ENCODE measurements around the gene WNT1. TPM values are rescaled to one million over a fixed set of nuclear protein-coding genes. Genes with fewer than 3 reads are reported as not detected.

The WNT1 gene
- total RNA-seq, 1 donor from 2014 or later = not detected

- Histone ChIP-seq H3K36me3 (ENCODE audit: control insufficient read depth, insufficient read depth, low read length) (peaks cover 6% of the 10 kb centered on the region), H3K4me3 (ENCODE audit: low read depth, low read length) (peak overlapping the region; percentile 64), H3K27me3 (ENCODE audit: control insufficient read depth, insufficient read depth, low read length) (no peaks in the 10 kb centered on the region)
- TF ChIP-seq CTCF (IDR thresholded peaks at IDR 0.05; ENCODE audit: insufficient read depth, low read length, severe bottlenecking) = peak; percentile 16
- peak; percentile 95 for DNase-seq (ENCODE audit: low read depth)
- FAIRE-seq = no peak
Measured at GRCh38 chr12:48956279-48957140, 21.6 kb upstream of the WNT1 start.

GRCh38 chr12:48957141-48958048 is 20.7 kb upstream of the WNT1 start, which contains the start of gene ARF3:
Gene ARF3, minus strand, starts transcription at chr12:48957487. Its CDS starts 16,392 bp downstream, at chr12:48941095.
- peak within 1 kb of the TSS; percentile 64 for H3K4me3 ChIP-seq (ENCODE audit: low read depth, low read length)
- no peak for TF ChIP-seq CTCF (IDR thresholded peaks at IDR 0.05; ENCODE audit: insufficient read depth, low read length, severe bottlenecking)
- H3K36me3 ChIP-seq (ENCODE audit: control insufficient read depth, insufficient read depth, low read length) = peaks cover 6% of the 10 kb centered on the region
- FAIRE-seq = no peak
- DNase-seq (ENCODE audit: low read depth) = peak; percentile 73
- H3K27me3 ChIP-seq (ENCODE audit: control insufficient read depth, insufficient read depth, low read length) = no peaks in the 10 kb centered on the region

GRCh38 chr12:48958049-48958388 is 20.1 kb upstream of the WNT1 start:
- DNase-seq (ENCODE audit: low read depth) (no peak), FAIRE-seq (no peak)
- Histone ChIP-seq H3K4me3 (ENCODE audit: low read depth, low read length) (no peak overlapping the region), H3K36me3 (ENCODE audit: control insufficient read depth, insufficient read depth, low read length) (peaks cover 5% of the 10 kb centered on the region), H3K27me3 (ENCODE audit: control insufficient read depth, insufficient read depth, low read length) (no peaks in the 10 kb centered on the region)
- TF ChIP-seq CTCF (IDR thresholded peaks at IDR 0.05; ENCODE audit: insufficient read depth, low read length, severe bottlenecking) = no peak

GRCh38 chr12:48960834-48961233 is 17.3 kb upstream of the WNT1 start:
- Histone ChIP-seq H3K36me3 (ENCODE audit: control insufficient read depth, insufficient read depth, low read length) (no peaks in the 10 kb centered on the region), H3K4me3 (ENCODE audit: low read depth, low read length) (no peak overlapping the region), H3K27me3 (ENCODE audit: control insufficient read depth, insufficient read depth, low read length) (no peaks in the 10 kb centered on the region)
- no peak for TF ChIP-seq CTCF (IDR thresholded peaks at IDR 0.05; ENCODE audit: insufficient read depth, low read length, severe bottlenecking)
- no peak for FAIRE-seq
- DNase-seq (ENCODE audit: low read depth) = no peak

GRCh38 chr12:48961331-48961730 is 16.8 kb upstream of the WNT1 start:
- Histone ChIP-seq H3K4me3 (ENCODE audit: low read depth, low read length) (no peak overlapping the region), H3K36me3 (ENCODE audit: control insufficient read depth, insufficient read depth, low read length) (no peaks in the 10 kb centered on the region), H3K27me3 (ENCODE audit: control insufficient read depth, insufficient read depth, low read length) (no peaks in the 10 kb centered on the region)
- FAIRE-seq (no peak), DNase-seq (ENCODE audit: low read depth) (no peak)
- no peak for TF ChIP-seq CTCF (IDR thresholded peaks at IDR 0.05; ENCODE audit: insufficient read depth, low read length, severe bottlenecking)

All from bronchial epithelial cell (primary cell).